Kidney (tissue), 14 donors: Measurements from ENCODE around the gene TRIP10. TPM values are rescaled to one million over a fixed set of nuclear protein-coding genes. Genes with fewer than 3 reads are reported as not detected.

Source experiments
- DNase-seq, 5 donors: peaks; one replicate each; pipeline ENCODE4 v3.0.0-alpha.2; 2013 to 2020
- FAIRE-seq: peaks from 2 replicates; lab custom pipeline; 2012; peaks lifted over from hg19 to GRCh38; lab: Jason Lieb, UNC
- H3K27ac ChIP-seq, 2 donors: one replicate each; pipeline ENCODE4 v1.7.0; 2013; ENCODE audit warnings: low read depth in 2 of 2, low read length in 2 of 2, inconsistent platforms in 1 of 2
- H3K27me3 ChIP-seq: one replicate; pipeline ENCODE4 v1.7.1; 2013; ENCODE audit warnings: low read length, inconsistent platforms; ENCODE audit not compliant: control insufficient read depth, insufficient read depth
- H3K36me3 ChIP-seq, 3 donors: one replicate each; pipeline versions ENCODE4 v1.7.0 to v1.7.1; 2013; ENCODE audit warnings: low read length in 3 of 3, control low read depth in 1 of 3, inconsistent platforms in 1 of 3; ENCODE audit not compliant: insufficient read depth in 3 of 3, control insufficient read depth in 2 of 3
- H3K4me1 ChIP-seq, 3 donors: one replicate each; pipeline versions ENCODE4 v1.7.0 to v1.7.1; 2013; ENCODE audit warnings: low read length in 3 of 3, inconsistent platforms in 1 of 3, low read depth in 1 of 3; ENCODE audit not compliant: control insufficient read depth in 2 of 3, insufficient read depth in 2 of 3
- H3K4me3 ChIP-seq, 3 donors: one replicate each; pipeline versions ENCODE4 v1.7.0 to v1.8.1; 2013; ENCODE audit warnings: low read length in 3 of 3, control low read depth in 1 of 3, inconsistent platforms in 1 of 3
- H3K9ac ChIP-seq, 3 donors: one replicate each; pipeline versions ENCODE4 v1.7.0 to v1.7.1; 2013; ENCODE audit warnings: low read length in 3 of 3, control low read depth in 1 of 3, inconsistent platforms in 1 of 3
- H3K9me3 ChIP-seq, 3 donors: one replicate each; pipeline versions ENCODE4 v1.7.0 to v1.7.1; 2013; ENCODE audit warnings: low read length in 3 of 3, control low read depth in 1 of 3, inconsistent platforms in 1 of 3; ENCODE audit not compliant: control insufficient read depth in 2 of 3, insufficient read depth in 1 of 3
- intact Hi-C: fragments of 100-400 bp; cut with DNase I; formaldehyde crosslinking; loops from one replicate; pipeline ENCODE4 v1.11.1; 2022
- polyA plus RNA-seq: library from polyadenylated mRNA; stranded (reverse); fragments of 350-450 nt; fragmentation: Illumina TruSeq; extraction: RNeasy Lipid Tissue Mini Kit (QIAGEN cat#74804); gene quantifications from one replicate; pipeline ENCODE4 v1.2.3, GENCODE V29; 2014; ENCODE audit warnings: low read depth, low replicate concordance; ENCODE audit not compliant: insufficient read depth
- total RNA-seq: library from RNA; stranded (reverse); fragmentation: NEBNext Ultra II Directional; extraction: Animal tissue kit (Norgen Biotek cat#: 25700); gene quantifications from one replicate; pipeline ENCODE4 v1.2.1, GENCODE V29; 2021
- TF ChIP-seq, protein P1 (sequence below): IDR thresholded peaks from 3 replicates; pipeline ENCODE4 v1.5.1; 2012; ENCODE audit warnings: mild to moderate bottlenecking, moderate library complexity, borderline replicate concordance; ENCODE audit not compliant: insufficient read depth; ENCODE audit errors: extremely low read depth
- donor health status: control.
- donor health status: control.
- donor health status: control.
- donor health status: control.
- donor health status: control.
- donor health status: DM: yes; HTN: yes; CAD: no.
- donor health status: Normal renal cell carcinoma (clear cell type).

Gene TRIP10
- total and polyA plus RNA-seq, 2 donors from 2014 or later, result 57.5 to 92.9 TPM

DNA sequence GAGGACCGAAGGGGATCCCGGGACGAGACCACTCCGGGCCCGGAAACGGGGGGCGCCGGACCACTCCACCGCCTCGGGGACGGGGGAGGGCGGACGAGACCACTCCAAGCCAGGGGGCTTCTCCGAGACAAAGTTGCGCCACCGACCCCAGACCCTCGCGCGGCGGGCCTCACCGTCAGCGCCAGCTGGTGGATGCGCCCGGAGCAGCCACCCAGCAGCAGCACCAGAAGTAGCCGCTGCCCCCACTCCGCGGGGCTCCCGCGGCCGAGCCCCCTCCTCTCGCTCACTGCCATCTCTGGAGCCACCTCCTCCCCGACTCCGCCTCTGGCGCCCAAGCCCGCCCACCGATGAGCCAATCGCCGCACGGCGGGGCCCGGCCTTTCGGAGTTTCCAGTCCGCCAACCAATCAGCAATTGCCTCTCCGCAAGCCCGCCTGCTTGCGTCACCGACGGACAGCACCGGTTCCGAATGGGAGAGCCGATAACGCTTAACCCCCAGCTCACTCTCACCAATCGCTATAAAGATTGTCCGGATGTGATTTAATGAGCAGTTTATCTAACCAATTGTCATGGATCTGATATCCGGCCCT is 2.1 kb upstream of the TRIP10 start, which contains the start of gene GPR108:
TSS of gene GPR108 (minus strand) at position 297 of the 589 bp plus-strand sequence. CDS start at position 293, 4 bp downstream.
- TF ChIP-seq, protein P1, sequence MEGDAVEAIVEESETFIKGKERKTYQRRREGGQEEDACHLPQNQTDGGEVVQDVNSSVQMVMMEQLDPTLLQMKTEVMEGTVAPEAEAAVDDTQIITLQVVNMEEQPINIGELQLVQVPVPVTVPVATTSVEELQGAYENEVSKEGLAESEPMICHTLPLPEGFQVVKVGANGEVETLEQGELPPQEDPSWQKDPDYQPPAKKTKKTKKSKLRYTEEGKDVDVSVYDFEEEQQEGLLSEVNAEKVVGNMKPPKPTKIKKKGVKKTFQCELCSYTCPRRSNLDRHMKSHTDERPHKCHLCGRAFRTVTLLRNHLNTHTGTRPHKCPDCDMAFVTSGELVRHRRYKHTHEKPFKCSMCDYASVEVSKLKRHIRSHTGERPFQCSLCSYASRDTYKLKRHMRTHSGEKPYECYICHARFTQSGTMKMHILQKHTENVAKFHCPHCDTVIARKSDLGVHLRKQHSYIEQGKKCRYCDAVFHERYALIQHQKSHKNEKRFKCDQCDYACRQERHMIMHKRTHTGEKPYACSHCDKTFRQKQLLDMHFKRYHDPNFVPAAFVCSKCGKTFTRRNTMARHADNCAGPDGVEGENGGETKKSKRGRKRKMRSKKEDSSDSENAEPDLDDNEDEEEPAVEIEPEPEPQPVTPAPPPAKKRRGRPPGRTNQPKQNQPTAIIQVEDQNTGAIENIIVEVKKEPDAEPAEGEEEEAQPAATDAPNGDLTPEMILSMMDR, result peak; percentile 2
- H3K27ac ChIP-seq, result peak within 1 kb of the TSS; percentile 95 to 96
- peak within 1 kb of the TSS; percentile 75 to 93 (median 80) for H3K4me3 ChIP-seq
- no peaks in the 10 kb centered on the region for H3K27me3 ChIP-seq
- peak; percentile 100 for DNase-seq
- H3K9me3 ChIP-seq, result no peaks in the 10 kb centered on the region
- H3K9ac ChIP-seq, result peak within 1 kb of the TSS; percentile 57 to 77 (median 68)
- peaks cover 5 to 31% (median 13%) of the 10 kb centered on the region in 3 donors for H3K4me1 ChIP-seq
- peak; percentile 99 for FAIRE-seq
- intact Hi-C loops, result no loop called here
- H3K36me3 ChIP-seq, result no peaks in the 10 kb centered on the region

- Histone ChIP-seq H3K4me1 (peaks cover 5 to 31% (median 13%) of the 10 kb centered on the region in 3 donors), H3K4me3 (peak overlapping the region; percentile 3 to 57 (median 4)), H3K9me3 (no peaks in the 10 kb centered on the region), H3K36me3 (peaks cover 0 to 5% (median 2%) of the 10 kb centered on the region in 3 donors), H3K9ac (peak overlapping the region in 2 of 3 donors; percentile 30 to 71), H3K27me3 (no peaks in the 10 kb centered on the region), H3K27ac (peak overlapping the region; percentile 85 to 89)
- DNase-seq, result peak; percentile 81 to 97 (median 90)
- no peak for FAIRE-seq
- intact Hi-C loops, result no loop called here
- TF ChIP-seq, protein P1, result peak; percentile 73
These were observed 1.4 kb upstream of the TRIP10 start for GRCh38 chr19:6737873-6738786.

- DNase-seq, result peak in 4 of 5 donors; percentile 65 to 89 (median 82)
- intact Hi-C loops, result no loop called here
- Histone ChIP-seq H3K27me3 (no peaks in the 10 kb centered on the region), H3K4me3 (peak overlapping the region; percentile 34 to 57 (median 56)), H3K9me3 (no peaks in the 10 kb centered on the region), H3K36me3 (peaks cover 0 to 10% (median 3%) of the 10 kb centered on the region in 3 donors), H3K27ac (peak overlapping the region; percentile 85 to 89), H3K4me1 (peaks cover 5 to 33% (median 15%) of the 10 kb centered on the region in 3 donors), H3K9ac (peak overlapping the region in 2 of 3 donors; percentile 38 to 71)
- no peak for FAIRE-seq
- TF ChIP-seq, protein P1, result no peak
These were observed 592 bp upstream of the TRIP10 start for GRCh38 chr19:6738787-6739389.
